Stimulated activated CD4-positive, alpha-beta T cell treated with anti-CD3 and anti-CD28 coated beads, Interleukin-15, amount 100 ng/mL, for 48 hours (primary cell): Measurements from ENCODE around the gene MAGEB2.
"Not testable (repeated sequence)": the region's sequence is repeated elsewhere in the genome, so short reads cannot be mapped to it uniquely, and the experiment has no call there.

Source experiments
- DNase-seq, 2 donors: peaks; one replicate each; pipeline ENCODE4 v3.0.0-alpha.2; 2020; ENCODE audit warnings: low read depth in 2 of 2

The MAGEB2 gene

DNA sequence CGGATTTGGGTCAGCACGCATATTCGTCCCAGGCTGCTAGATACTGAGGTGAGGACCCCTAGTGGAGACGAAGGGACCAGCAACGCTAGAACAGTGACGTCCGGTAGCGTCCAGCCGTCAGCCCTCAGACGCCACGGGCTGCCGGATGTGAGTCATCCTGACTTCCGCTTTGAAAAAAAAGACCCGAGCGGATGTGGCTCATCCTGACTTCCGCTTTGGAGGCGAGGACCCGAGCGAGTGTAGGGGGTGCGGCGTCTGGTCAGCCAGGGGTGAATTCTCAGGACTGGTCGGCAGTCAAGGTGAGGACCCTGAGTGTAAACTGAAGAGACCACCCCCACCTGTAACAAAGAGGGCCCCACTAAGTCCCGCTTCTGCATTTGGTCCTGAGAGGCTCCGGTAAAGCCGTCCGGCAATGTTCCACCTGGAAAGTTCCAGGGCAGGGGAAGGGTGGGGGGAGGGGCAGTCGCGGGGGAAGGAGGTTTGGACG, at the start of gene MAGEB2:
TSS of gene MAGEB2 (plus strand) at position 207 of the 487 bp plus-strand sequence. CDS start 3,018 bp downstream, outside the sequence.
- no peak for DNase-seq

DNA sequence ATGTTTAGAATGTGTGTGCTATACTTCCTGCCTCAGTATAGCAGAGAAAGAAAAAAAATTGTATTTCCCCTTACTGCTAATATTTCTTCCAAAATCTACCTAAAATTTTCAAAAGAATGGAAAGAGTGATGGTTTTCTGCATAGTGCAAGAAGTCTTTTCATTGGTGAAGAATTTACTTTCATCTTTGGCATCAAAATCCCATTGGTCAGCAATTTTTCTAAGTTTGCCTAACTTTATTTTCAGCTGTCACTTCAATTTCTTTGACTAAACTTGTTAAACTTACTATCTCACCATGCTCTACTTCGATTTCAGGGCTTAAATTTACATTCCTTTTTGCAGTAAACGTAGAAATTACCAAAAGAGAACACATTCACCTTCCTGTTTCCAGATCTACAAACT, 44.5 kb upstream of the MAGEB2 start:
- DNase-seq: no peak

DNA sequence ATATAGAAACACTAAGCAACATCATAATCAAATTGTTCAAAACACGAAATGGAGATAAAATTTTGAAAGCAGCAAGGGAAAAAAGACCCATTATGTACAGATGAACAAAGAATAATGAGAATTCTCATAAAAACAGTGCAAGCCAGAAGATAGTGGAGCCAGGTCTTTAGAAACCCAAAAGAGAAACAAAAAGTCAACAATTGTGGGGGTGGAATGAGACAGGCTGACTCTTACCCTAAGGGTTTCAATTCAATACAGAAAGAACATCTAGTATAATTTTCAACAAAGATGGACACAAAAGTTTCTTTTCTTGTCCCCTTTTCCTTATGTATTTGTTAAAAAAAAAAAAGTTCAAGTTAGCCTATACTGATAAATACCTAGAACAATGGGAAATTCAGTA, 34.0 kb upstream of the MAGEB2 start:
- no peak for DNase-seq

GRCh38 chrX:30183554-30183953, 31.8 kb upstream of the MAGEB2 start:
- no peak for DNase-seq

GRCh38 chrX:30190426-30190825, 24.9 kb upstream of the MAGEB2 start:
- no peak for DNase-seq

DNA sequence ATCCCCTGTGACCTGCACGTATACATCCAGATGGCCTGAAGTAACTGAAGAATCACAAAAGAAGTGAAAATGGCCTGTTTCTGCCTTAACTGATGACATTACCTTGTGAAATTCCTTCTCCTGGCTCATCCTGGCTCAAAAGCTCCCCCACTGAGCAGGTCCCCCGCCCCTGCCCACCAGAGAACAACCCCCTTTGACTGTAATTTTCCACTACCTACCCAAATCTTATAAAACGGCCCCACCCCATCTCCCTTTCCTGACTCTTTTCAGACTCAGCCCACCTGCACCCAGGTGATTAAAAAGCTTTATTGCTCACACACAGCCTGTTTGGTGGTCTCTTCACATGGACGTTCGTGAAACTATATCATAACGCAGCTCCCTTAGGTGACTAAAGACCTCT, 21.5 kb upstream of the MAGEB2 start:
- not testable (repeated sequence) for DNase-seq

DNA sequence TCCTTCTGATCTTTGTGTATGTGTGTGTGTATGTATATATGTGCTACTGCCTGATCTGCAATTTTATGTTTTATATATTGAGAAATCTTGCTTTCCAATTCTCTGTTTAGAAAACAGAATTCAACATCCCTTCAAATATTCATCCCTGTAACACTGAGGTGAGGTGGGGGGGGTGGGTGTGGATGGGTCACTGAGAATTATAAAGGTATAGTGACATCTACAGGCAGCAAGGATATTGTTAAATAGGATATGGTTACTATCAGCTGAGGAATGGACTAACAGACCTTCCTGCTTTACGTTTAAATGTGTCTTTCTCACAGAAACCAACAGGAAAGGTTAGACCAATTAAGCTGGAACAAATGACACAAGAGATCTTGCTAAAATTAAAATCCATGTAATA, 19.0 kb upstream of the MAGEB2 start:
- no peak for DNase-seq

DNA sequence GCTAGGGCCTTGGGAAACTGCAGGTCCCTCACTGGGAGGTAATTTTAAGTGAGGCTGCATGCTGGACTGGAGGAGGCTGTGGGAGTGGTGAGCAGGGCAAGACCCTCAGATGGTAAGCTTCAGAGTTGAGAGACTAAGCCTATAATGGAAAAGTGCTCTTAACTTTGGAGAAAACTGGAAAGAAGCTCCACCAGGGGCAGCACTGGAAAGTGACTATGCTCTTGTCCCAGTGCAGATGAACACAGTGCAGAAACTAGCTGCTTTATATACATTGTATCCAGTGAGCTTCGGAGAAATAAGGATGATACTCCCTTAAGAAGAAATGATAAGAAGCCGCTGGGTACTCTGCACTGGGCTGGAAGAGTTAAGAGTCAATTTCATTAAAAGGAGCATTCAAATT, 3.2 kb upstream of the MAGEB2 start:
- no peak for DNase-seq

GRCh38 chrX:30217465-30217864, 2.1 kb downstream of the MAGEB2 start:
- no peak for DNase-seq

DNA sequence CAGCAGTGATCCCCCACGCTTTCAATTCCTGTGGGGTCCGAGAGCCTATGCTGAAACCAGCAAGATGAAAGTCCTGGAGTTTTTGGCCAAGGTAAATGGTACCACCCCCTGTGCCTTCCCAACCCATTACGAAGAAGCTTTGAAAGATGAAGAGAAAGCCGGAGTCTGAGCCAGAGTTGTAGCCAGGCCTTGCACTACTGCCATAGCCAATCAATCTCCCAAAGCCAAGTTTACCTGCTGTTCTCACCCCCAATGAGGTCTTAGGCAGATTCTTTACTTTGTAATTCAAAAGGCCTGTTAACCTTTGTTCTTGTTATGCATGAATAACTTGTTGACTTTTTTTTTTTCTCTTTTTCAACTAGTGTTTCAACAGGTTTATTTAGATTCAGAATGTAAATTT, 4.0 kb downstream of the MAGEB2 start:
- no peak for DNase-seq

- no peak for DNase-seq
These were observed 5.3 kb downstream of the MAGEB2 start for GRCh38 chrX:30220661-30221060.

DNA sequence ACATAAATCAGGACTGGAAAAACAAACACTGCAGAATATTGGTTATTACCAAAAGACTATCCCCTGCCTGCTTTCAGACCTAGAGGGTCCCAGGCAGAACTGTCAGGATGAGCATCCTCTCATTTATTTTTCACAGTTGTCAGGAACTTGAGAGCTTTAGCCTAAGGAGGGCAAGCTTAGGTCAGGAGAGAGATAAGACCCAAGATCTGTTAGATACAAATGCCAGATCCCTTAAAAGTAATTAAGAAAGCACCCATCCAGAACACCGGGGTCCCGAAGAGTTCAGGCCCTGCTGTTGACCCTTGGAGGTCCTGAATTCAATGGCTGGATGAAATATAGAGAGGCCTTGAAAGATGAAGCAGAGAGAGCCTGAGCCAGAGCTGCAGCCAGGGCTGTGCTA, 9.2 kb downstream of the MAGEB2 start:
- no peak for DNase-seq

DNA sequence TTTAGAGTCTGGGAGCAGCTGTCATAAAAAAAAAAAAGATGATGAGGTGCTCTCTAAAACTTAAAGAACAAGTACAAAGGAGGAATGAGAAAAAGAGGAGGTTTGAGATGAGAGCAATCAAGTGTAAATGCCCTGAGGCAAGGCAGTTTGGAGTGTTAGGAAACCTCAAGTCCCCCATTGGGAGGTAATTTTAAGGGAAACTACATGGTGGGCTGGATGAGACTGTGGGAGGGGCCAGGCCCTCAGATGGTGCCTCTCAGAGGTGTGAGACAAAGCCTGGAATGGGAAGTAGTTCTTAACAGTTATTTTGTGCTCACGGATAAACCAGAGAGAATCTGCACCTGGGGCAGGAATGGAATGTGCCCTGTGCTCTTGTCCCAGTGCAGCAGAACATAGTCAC, 13.2 kb downstream of the MAGEB2 start:
- DNase-seq: no peak

DNA sequence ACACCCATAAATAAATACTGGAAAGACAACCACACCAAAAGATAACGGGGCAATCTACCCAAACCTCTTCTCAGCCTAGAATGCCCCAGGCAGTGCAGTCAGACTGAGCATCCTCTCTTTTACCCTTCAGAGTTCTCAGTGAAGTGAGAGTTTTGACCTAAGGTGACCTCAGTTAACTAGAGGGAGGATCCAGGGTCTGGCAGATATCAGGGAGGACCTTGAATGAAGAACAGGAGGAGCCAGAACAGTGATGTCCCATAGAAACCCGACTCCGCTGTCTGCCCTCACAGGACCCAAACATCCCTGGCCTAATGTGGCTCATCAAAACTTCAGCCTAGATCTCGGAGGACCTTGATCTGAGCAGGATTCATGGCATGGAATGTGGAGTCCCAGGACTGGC, 15.0 kb downstream of the MAGEB2 start, which contains the start of gene MAGEB3:
TSS of gene MAGEB3 (plus strand) at position 263 of the 400 bp plus-strand sequence. CDS start 5,268 bp downstream, outside the sequence.
- no peak for DNase-seq

GRCh38 chrX:30241724-30242415, 26.5 kb downstream of the MAGEB2 start, which contains the start of gene MAGEB4:
Gene MAGEB4, plus strand, starts transcription at chrX:30242000. Its CDS starts 136 bp downstream, at chrX:30242136.
- no peak for DNase-seq

GRCh38 chrX:30246769-30247489, 31.6 kb downstream of the MAGEB2 start, which contains the start of gene MAGEB1:
Gene MAGEB1, plus strand, starts transcription at chrX:30247146. Its CDS starts 3,348 bp downstream, at chrX:30250494.
- DNase-seq: no peak

DNA sequence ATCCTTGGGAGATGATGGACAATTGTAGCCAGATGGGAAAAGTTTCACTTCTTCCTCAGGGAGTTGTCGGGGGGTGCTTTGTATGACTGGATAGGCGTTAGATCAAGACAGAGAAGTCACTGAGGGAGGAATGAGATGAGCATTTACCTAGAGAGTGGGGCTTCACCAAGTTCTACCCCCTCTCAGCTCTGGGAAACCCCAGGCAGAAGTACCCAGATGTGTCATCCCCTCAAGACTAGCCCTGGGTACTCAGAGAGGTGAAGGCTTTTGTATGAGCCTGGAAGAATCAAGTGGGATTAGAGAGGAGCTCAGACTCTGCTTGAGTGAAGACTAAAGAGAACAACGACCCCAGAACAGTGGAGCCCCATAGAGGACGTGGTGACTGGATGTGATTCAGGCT, 33.5 kb downstream of the MAGEB2 start:
- DNase-seq: no peak

- no peak for DNase-seq
These were observed 37.9 kb downstream of the MAGEB2 start for GRCh38 chrX:30253257-30253656.

DNA sequence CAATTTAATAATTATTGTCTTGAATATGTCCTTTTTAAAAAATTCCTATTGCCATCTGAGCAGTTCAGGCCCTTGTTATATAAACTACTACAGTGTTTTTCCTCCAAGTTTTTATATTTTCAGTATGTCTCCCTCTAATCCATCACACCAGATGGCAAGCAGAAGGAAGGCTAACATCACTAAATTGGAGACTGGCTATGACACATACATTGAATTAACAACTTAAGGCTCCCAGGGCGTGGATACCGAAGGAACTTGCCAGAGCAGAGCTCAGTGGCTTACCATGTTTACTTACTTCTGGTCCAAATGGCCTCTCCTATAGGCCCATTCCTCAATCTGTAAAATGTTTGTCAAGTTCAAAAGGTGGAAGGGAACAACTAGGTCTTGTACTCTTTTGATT, 44.6 kb downstream of the MAGEB2 start:
- no peak for DNase-seq

DNA sequence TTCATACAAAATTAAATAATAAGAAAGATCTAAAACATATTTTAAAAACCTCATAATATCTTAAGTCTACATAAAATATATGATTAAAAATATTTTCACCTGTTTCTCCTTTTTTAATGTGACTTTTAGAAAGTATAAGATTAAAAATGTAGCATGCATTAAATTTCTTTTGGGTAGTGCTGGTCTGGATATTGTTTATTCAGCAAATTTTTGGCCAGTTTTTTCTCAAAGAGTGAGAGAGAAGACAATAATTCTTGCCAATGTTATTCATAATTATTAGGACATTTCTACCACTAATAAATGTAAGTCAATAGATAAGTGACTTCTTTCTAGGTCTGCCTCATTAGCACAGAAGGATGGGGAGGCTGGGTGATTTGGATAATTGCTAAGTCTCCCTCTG, 45.6 kb downstream of the MAGEB2 start:
- no peak for DNase-seq

DNA sequence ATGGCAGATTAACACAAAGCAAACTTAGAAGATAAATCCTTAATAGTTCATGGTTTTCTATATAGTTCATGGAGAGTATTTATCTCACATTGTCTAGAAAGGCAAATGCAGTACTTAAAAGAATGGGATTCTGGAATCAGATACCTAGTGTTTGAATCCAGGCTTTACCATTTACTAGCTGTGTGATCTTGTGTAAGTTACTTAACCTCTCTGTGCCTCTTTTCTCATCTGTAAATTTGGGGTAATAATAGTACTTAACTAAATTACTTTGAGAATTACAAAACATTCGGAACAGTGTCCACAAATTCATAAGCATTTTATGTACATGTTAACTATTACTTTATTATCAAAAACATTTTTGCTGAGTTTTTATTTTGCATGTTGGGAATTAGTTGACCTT, 47.4 kb downstream of the MAGEB2 start:
- DNase-seq: no peak
